GM19035 (cell line): Measurements from ENCODE around the gene PMPCA.
A peak's percentile ranks its signal among the peaks of the same experiment; 100 is the strongest.

Source experiments
- ATAC-seq: cut with Tn5 transposase; IDR thresholded peaks from one replicate; pipeline ENCODE4 v1.9.1; 2021; ENCODE audit not compliant: unreplicated experiment

The PMPCA gene

GRCh38 chr9:136433043-136433715 is 22.7 kb downstream of the PMPCA start:
- no peak for ATAC-seq

- ATAC-seq = no peak
Observed at GRCh38 chr9:136433849-136434579, 23.6 kb downstream of the PMPCA start.

GRCh38 chr9:136434580-136435169 is 24.2 kb downstream of the PMPCA start:
- no peak for ATAC-seq

GRCh38 chr9:136436055-136436634 is 25.7 kb downstream of the PMPCA start:
- no peak for ATAC-seq

GRCh38 chr9:136437430-136437829 is 27.0 kb downstream of the PMPCA start:
- ATAC-seq = no peak

- no peak for ATAC-seq
Observed at GRCh38 chr9:136437839-136438547, 27.5 kb downstream of the PMPCA start.

GRCh38 chr9:136438548-136439480 is 28.4 kb downstream of the PMPCA start:
- peak; percentile 42 for ATAC-seq

- ATAC-seq = peak; percentile 70
Observed at GRCh38 chr9:136439481-136440408, 29.3 kb downstream of the PMPCA start, which contains the start of gene INPP5E. Gene INPP5E (minus strand): TSS chr9:136439845. CDS start chr9:136439419, 426 bp downstream.

- ATAC-seq = no peak
Observed at GRCh38 chr9:136441191-136441680, 30.8 kb downstream of the PMPCA start.

GRCh38 chr9:136441681-136442245 is 31.3 kb downstream of the PMPCA start:
- ATAC-seq = no peak

GRCh38 chr9:136442265-136442664 is 31.8 kb downstream of the PMPCA start:
- ATAC-seq = no peak

- ATAC-seq = no peak
Observed at GRCh38 chr9:136443087-136443486, 32.6 kb downstream of the PMPCA start.

GRCh38 chr9:136443687-136444086 is 33.2 kb downstream of the PMPCA start:
- ATAC-seq = no peak

GRCh38 chr9:136444102-136444501 is 33.6 kb downstream of the PMPCA start:
- no peak for ATAC-seq

- no peak for ATAC-seq
Observed at GRCh38 chr9:136445799-136446198, 35.3 kb downstream of the PMPCA start.

- ATAC-seq = no peak
Observed at GRCh38 chr9:136447173-136447778, 36.8 kb downstream of the PMPCA start.

GRCh38 chr9:136448655-136449054 is 38.2 kb downstream of the PMPCA start:
- ATAC-seq = no peak
